Astrocyte (in vitro differentiated cells and primary cell): ENCODE data around the gene ARIH1.
"Not testable (repeated sequence)": the region's sequence is repeated elsewhere in the genome, so short reads cannot be mapped to it uniquely, and the experiment has no call there.

Experiments used
- CTCF ChIP-seq: IDR thresholded peaks from 2 replicates; pipeline ENCODE4 v1.5.1; 2011; ENCODE audit warnings: low read depth, mild to moderate bottlenecking, inconsistent platforms, low read length, moderate library complexity; ENCODE audit not compliant: insufficient read depth
- EZH2 ChIP-seq: IDR thresholded peaks from 2 replicates; pipeline ENCODE4 v1.6.1; 2012; ENCODE audit warnings: mild to moderate bottlenecking, low read length, inconsistent platforms; ENCODE audit not compliant: insufficient read depth

DNA sequence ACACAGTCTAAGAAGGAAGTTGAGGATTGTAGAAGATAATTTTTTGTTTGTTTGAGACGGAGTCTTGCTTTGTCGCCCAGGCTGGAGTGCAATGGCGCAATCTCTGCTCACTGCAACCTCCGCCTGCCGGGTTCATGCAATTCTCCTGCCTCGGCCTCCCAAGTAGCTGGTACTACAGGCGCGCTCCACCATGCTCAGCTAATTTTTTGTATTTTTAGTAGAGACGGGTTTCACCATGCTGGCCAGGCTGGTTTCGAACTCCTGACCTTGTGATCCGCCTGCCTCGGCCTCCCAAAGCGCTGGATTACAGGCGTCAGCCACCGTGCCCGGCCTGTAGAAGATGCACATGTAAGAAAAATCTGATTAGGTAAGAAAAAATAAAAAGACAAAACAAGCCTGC, 2.2 kb downstream of the ARIH1 start:
- TF ChIP-seq CTCF, EZH2: not testable (repeated sequence)
